Stimulated activated CD8-positive, alpha-beta memory T cell treated with anti-CD3 and anti-CD28 coated beads, Interleukin-7, amount 100 ng/mL, for 24 hours (primary cell): Measurements from ENCODE around the gene TRIM46.
A peak's percentile ranks its signal among the peaks of the same experiment; 100 is the strongest.
"Not testable (repeated sequence)": the region's sequence is repeated elsewhere in the genome, so short reads cannot be mapped to it uniquely, and the experiment has no call there.

Source experiments
- DNase-seq: peaks from one replicate; pipeline ENCODE4 v3.0.0-alpha.2; 2020; ENCODE audit warnings: low read depth

TRIM46 gene

DNA sequence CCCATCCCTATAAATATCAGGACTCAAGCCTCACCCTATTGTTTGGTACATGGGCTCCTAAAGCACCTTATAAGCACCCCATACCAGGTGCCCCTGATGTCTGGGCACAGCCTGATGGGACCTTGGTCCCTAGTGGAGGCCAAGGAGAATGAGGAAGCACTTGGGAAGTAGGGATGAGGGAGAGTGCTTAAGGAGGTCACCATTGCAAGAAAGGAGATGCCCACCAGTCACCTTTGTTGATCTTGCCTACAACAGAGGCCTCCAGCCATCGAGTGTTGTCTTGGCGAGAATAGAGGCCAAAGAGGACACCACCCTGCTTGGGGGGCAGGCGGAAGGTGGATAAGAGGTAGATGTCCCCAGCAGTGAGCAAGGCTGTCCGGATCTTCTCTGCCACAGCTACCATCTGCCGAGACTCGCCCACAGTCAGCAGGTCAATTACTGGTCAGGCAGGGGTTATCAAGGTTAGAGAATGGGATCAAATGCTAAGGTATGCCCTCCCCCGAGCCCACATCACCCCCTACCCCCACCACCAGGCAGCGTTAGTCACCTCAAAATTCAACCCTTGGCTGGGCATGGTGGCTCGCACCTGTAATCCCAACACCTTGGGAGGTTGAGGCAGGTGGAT is 32.4 kb downstream of the TRIM46 start:
- DNase-seq = no peak

DNA sequence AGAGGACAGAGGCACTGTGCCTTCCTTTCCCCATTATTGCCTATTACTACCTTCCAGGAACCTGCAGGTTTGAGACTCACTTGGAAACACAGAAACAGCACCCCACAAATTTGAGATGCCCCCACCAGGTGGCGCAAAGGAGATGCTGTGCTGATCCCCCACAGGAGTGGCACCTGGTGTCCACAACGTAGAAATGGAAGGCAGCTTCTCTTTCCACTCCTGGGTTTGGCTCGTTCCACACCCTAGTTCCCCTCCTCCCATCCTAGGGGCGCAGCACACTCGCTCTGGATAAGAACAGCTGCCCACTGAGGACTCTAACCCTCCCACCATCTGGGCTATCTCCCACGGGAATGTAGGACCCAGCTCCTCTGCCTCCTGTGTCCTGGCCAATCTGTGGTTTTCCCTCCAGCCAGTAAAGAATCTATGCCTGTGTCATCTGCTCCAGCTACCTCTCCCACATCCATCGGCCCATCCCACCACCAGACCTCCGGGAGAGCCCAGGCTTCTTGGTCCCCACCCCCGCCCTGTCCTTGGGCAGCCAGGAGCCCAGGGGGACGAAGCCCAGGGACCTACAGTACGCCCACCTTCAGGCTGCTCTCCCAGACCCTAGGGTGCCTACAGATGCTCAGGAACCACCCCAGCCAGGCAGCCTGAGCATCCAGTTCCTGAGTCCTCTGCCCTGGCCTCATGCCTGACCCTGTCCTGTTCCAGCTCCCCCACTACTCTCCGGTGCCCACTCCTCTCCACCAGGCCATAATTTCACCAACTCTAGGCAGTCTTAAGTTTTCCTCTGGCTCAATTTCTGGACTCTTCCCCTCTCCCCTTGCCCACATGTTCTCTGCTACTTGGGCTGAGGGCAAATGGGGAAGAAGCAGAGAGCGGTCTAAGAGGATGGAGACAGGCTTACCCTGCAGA is 33.5 kb downstream of the TRIM46 start:
- peak; percentile 89 for DNase-seq

DNA sequence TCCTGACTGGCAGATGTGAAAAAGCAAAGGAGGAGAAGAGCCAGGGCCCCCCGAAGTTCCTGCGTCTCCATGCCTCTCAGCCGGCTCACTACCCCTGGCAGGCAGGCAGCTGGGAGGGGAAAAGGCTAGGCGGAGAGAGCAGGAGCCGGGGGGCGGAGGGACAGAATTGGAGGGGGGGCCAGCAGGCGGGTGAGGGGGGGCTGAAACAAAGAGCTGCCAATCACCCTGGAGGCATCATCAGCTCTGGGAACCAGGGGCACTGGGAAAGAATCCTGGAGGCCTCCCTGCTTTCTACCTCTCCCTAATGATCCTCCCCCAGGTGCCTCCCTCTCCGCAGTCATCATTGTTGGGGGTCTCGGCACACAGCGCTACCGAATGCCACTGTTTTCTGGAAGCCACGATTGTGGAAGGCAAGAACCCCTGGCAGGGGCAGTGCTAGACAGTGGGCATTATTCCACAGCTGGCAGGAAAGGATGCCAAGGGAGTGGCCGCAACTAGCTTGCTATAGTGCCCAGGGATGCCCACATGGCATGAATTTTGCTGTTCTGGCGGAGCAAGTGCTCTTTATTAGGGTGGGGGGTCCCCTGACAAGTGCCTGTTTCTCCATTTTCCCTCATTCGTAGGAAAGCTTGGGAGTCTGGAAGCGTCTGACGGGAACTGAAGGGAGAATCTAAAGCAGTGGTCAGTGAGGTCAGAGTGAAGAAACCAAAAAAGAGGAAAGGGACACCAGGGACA is 34.3 kb downstream of the TRIM46 start, which contains the start of gene THBS3:
Gene THBS3 (minus strand): TSS at position 92 of the 735 bp plus-strand sequence. CDS start 21 bp downstream, at position 71.
- DNase-seq = no peak

DNA sequence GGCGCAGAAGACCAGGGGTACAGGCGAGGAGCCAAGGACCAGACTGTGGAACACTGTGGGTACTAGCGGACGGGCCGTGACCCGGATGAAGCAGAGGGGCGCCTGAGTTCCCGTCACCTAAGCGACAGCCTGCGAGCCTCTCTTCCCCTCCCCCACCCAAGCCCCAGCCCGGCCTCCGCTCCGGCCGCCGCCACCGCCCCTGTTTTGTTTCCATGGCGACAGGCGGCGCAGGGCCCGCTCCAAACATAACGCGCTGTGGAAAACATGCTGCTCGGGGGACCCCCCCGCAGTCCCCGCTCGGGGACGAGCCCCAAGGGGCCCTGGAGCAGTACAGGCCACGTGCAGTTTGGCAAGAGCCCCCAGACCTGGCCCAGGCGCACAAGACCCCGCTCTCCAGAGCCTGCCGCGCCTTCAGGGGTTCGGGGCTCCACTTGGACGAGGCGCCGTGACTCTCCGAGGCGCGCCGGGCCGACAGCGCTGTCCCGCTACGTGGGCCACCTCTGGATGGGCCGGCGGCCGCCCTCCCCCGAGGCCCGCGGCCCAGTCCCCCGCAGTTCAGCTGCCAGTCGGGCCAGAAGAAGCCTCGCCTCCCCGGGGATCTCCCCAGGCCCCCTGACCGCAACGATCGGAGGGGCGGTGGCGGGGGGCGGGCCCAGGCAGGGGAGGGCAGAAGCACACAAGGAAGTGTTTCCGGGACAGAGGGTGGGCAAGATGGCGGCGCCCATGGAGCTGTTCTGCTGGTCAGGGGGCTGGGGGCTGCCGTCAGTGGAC is 35.1 kb downstream of the TRIM46 start, which contains the start of gene MTX1:
Gene MTX1 (plus strand): TSS at position 155 of the 771 bp plus-strand sequence. CDS start 110 bp downstream, at position 265.
- DNase-seq = peak; percentile 76

DNA sequence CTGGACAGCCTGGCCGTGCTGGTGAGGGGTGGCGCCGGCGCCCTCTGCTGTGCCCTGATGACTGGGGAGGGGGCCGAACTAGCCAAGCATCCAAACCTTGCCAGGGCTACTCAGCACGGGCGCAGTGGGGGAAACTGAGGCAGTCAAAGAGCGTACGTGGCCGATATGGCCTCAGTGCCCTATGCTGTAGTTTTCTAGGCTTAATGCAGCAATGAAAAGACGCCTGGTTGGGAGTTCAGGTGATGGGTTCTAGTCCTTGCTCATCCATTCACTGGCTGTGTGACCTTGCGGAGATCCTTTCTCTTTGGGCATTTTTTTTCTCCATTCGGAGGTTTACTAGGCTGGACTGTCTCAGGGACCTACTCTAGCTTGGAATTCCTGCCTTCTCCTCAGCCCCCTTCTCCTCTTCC is 35.7 kb downstream of the TRIM46 start:
- no peak for DNase-seq

DNA sequence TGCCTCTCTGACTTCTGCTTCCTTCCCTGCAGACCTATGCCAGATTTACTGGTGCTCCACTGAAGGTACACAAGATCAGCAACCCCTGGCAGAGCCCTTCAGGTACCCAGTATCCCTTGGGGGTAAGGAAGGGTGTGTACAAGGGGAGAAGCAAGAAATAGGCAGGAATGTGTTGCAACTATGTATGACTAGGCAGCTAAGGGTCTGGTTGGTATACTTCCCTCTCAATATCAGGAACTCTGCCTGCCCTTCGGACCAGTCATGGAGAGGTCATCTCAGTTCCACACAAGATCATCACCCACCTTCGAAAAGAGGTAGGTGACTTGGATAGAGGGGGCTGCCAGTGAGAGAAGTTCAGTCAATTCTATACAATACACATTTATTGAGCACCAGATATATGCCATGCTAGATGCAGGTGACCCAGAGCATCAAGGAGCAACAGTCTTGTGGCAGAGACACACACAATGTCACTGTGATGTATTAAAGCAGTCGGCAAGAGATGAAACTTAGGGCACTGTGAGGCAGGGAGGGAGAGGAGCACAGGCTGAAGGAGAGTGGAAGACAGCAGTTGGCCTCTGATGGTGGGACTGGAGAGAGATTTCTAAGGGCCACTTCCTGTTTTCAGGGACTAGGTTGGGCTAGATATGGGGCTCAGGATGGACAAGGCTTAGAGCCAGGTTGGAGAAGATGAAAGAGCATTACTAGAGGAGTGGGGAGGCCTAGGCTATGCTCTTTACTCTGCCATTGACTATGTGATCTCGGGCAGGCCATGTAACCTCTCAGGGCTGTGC is 36.9 kb downstream of the TRIM46 start:
- no peak for DNase-seq

DNA sequence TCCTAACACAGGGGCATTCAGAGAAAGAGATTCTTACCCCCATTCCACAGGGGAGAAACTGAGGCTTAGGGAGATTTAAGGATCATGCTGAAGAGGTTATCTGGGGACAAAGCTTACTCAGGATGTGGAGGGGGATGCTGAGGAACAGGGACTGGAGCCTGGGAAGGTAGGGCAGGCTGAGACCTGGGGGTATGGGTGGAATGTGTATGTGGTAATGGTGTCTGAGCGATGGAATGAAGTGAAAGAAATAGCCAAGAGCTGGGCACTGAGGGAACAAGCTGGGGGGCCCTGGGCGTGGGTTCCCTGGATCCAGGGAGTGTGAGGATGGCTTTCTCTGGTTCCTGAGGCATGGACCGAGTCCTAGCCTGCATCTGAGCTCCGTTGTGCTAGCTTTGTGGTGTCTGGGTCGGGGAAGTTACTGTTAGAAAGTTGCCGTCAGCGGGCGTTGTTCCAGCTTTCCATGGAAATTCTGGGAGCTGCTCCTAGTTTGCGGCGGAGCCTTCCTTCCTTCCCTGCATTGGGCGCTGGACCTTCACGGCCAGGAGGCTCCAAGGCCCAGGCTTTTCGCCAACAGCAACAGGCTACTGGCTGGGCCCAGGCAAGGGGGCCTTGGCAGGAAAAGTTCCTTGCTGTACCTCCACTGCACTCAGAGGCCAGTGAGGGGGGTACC is 37.9 kb downstream of the TRIM46 start:
- not testable (repeated sequence) for DNase-seq

DNA sequence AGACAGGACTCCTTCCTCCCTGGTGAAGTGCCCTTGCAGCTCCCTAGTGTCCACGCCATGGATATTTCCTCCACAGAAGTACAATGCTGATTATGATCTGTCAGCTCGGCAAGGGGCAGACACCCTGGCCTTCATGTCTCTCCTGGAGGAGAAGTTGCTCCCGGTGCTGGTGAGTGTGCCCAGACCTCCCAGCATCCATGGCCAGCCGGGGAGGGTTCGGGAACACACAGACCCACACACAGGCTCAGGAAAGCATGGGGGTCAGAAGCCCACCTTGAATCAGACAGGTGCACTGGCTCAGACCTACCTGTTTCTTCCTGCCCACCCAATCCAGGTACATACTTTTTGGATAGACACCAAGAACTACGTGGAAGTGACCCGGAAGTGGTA is 38.4 kb downstream of the TRIM46 start:
- DNase-seq = not testable (repeated sequence)

DNA sequence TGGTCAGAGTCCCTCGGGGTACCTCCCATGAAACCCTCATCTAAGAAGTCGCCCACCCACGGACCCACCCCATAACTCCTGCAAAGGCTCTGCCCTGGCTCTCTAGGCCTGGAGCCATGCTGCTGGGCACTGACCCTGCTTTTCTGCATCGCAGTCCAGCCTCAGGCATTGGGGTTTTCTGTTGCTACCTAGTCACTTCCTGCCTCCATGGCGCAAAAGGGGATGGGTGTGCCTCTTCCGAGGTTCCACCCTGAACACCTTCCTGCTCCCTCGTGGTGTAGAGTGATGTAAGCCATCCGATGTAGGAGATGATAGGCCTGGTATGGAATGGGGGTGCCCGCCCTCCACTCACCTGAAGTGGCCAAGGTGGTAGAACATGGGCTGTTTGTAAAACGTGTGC is 41.1 kb downstream of the TRIM46 start:
- not testable (repeated sequence) for DNase-seq

DNA sequence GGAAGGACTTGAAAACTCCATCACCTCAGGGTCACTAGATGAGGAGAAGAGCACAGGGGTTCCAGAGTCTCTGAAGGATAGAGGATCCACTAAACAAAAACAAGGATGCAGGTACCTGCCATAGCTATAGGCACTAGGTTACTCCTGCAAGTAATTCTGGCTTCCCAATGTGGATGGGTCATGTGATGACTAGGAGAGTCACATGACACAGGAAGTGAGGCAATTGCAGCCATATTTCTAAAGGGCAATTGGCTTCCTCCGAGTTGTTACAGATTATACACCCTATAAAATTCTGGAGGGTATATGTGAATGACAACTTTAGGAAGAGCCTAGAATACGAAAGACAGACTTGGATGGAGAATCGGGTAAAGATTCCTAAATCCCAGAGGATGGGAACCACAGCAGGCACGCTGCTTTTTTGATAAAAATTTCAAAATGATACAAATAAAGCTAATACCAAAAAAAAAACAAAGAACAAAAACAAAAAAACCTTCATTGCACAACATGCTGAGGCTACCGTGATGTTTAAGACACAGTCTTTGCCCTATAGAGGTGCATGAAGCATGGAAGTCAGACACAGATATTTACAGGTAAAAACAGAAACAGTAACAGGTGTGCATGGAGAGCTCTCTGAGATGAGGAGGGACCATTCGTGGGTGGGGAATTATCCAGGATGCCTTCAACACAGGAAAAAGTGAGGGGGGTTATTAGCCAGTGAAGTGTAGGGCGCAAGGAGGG is 45.4 kb downstream of the TRIM46 start:
- DNase-seq = no peak

DNA sequence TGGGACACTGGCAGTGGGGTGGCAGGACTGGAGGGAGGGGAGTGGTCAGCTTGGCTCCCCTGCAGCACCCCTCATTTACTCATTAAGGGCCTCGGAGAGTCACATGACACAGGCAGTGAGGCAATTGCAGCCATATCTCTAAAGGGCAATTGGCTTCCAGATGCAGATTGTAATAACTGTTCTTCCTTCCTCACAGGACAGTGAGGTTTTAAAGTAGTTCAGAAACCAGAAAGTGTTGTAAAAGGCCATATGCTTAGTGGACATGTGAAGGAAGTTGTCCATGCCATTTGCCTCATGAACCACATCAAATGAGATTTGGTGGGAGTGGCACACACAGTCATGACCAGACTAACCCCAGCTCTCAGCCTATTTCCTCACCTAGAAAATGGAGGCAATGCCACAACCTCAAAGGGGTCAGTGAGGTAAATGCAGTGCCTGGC is 46.0 kb downstream of the TRIM46 start:
- DNase-seq = no peak

DNA sequence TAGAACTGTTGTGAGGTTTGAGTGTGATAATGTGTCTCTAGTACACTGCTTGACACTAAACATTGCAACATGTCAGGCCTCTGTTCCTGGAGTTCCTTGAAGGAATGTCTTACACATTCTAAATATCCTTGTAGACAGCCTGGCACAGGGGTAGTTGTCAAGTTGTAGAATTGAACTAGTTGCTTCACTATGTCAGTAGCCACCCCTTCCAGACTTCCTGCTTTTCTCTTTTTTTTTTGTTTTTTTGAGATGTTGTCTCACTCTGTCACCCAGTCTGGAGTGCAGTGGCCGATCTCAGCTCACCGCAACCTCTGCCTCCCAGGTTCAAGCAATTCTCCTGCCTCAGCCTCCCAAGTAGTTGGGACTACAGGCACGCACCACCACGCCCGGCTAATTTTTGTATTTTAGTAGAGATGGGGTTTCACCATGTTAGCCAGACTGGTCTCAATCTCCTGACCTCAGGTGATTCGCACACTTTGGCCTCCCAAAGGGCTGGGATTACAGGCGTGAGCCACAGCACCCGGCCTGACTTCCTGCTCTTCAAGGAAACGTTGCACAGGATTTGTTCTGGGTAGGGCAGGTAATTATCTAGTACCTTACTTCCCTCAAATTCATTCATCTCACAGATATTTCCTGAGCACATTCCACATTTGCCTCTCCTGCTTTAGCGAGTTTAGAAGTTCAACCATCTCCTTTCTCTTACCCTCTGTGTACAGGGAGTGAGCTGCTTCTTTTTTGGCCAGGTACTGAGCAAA is 46.7 kb downstream of the TRIM46 start:
- DNase-seq = not testable (repeated sequence)

DNA sequence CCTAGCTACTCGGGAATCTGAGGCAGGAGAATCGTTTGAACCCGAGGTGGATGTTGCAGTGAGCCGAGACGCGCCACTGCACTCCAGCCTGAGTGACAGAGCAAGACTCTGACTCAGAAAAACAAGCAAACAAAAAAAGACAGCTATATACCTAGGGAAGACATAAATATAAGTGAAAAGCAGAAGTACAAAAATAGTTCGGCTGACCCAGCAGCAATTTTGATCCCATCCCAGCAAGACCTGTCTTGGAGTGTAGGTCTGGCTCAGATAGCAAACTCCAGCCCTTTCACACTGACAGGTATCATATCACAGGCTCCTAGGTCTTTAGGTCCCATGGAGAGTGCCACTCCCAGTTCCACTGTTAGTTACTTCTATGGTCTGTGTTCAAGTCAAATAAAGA is 49.4 kb downstream of the TRIM46 start:
- DNase-seq = no peak

DNA sequence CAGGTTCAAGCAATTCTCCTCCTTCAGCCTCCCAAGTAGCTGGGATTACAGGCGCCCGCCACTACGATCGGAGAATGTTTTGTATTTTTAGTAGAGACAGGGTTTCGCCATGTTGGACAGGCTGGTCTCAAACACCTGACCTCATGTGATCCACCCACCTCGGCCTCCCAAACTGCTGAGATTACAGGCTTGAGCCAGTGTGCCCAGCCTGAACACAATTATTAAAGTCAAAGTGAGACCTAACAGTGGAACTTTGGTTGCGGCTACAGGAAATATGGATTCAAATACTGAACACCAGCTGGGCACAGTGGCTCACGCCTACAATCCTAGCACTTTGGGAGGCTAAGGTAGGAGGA is 51.7 kb downstream of the TRIM46 start:
- not testable (repeated sequence) for DNase-seq

DNA sequence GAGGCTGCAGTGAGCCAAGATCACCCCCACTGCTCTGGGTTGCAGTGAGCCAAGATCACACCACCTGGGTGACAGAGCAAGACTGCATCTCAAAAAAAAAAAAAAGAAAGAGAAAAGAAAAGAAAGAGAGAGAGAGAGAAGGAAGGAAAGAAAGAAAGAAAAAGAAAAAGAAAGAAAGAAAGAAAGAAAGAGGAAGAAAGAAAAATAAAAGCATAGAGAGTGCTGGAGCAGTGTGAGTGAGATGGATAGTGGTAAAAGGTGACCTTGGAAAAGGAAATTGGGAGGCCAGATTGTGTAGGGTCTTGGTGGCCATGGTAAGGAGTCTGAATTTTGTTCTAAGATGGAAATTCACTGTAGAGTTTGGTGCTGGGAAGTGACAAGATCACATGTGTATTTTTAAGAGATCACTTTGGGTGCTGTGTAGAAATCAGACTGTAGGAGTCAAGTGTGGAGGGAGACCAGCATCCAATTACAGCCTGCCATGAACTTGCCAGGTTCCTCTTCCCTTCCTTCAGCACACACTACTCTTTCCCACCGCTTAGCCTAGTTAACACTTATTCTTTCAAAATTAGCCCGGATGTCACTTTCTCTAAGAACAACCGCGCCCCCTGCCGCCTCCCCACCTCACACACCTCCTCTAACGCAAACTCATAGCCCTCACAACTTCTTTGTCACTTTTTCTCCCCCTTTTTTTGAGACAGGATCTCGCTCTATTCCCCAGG is 52.7 kb downstream of the TRIM46 start:
- peak; percentile 61 for DNase-seq

DNA sequence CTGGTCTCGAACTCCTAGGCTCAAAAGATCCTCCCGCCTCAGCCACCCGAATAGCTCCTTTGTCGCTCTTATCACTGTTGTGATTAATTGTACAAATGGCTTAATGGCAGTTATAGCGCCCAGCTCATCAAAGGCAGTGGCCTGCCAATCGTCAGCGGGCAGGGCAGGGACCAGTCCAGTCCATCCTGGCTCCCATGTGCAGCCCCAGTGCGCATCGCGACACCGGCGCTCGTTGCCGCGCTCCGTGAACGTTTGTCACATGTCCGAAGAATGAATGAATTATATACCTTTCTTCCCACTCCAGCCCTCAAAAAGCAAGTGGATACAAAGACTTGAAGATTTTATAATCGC is 53.2 kb downstream of the TRIM46 start:
- peak; percentile 20 for DNase-seq

DNA sequence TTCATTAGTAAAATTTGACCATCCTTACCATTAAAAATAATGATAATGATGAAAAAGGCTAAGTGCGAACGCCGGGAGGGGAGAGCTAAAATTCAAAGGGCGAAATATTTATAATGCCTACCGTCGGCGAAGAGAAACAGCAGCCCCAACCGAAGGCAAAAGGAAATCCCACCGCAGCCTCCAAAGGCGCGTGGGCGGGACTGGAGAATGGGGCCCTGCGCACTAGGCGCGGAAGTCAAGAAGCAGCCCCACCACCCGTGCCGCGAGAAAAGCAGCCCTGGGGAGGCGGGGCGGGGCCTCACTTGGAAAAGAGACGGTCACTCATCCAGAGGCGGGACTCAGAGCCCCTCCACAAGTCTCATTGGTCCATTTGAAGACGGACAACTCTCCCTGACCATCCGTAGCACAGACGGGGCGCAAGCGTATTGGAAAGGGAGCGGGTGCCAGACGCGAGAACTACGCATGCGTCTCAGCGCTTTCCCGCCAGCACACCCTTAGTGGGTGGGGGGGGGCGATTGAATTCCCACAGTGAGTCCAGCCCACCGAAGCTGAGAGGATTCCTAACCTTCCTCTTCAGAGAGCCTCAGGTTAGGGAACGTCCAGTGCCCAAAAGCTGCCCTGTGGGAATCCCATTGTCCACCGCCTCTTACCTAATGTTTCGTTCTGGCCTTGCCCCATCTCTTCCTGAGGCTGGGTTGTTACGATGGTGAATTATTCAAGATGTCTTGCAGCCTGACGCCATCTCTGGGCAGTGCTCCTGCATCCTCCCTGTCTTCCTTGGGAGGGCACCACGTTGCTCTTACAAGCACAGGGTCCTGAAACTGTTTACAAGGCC is 53.8 kb downstream of the TRIM46 start:
- DNase-seq = peak; percentile 96
